Measurements from ENCODE around the gene CHCHD10.

The CHCHD10 gene

GRCh38 chr22:23767673-23768548 is at the start of gene CHCHD10:
Gene CHCHD10 (minus strand): TSS chr22:23767972. CDS start chr22:23767874, 98 bp downstream.
- peak; percentile 54 to 79 for DNase-seq (ENCODE audit: low read depth in 2 of 2)

DNA sequence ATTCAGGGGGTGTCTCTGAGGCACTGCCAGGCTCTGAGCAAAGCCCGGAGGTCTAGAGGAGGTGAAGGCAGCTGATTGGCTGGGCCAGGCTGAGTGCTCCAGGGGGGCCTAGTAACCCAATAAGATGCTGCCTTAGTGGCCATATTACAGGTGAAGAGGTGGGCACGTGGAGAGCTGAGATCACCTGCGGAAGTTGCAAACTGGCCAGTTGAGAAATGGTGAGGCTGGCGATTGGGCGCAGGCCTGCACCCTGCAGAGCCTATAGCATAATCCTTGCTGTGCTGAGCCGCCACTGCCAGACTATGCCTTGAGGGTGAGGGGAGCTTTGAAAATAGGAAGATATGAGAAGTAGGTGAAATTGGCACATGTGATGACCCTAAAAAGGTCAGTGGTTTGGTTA is 49.4 kb upstream of the CHCHD10 start:
- DNase-seq (ENCODE audit: low read depth in 2 of 2) = no peak

GRCh38 chr22:23816156-23816976 is 48.6 kb upstream of the CHCHD10 start:
- no peak for DNase-seq (ENCODE audit: low read depth in 2 of 2)

GRCh38 chr22:23815541-23816155 is 47.9 kb upstream of the CHCHD10 start:
- DNase-seq (ENCODE audit: low read depth in 2 of 2) = no peak

DNA sequence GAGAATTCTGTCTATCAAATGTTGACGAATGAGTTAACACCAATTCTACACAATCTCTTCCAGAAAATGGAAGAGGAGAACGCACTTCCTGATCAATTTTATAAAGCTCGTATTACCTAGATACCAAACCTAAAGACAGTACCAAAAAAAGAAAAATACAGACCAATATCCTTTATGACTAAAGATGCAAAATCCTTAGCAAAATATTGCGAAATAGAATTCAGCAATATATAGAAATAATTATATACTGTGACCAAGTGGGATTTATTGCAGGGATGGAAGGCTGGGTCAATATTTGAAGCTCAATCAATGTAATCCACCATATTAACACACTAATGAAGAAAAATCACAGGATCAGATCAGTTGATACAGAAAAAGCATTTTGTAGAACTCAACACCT is 44.6 kb upstream of the CHCHD10 start:
- no peak for DNase-seq (ENCODE audit: low read depth in 2 of 2)

DNA sequence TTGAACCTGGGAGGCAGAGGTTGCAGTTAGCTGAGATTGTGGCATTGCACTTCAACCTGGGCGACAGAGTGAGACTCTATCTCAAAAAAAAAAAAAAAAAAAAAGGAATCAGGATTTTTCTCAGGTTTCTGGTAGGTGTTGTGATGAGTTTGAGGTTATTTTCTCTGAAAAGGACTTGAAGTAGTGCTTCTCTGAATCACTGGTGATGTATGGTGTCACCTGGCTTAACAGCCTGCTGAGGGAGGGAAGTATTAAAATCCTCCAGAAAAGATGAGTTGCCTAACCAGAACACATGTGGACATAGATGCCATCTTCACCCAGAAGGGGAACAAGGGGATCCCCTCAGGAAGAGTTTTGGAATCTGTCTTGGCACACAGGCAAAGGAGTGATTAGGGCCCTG is 39.1 kb upstream of the CHCHD10 start:
- DNase-seq (ENCODE audit: low read depth in 2 of 2) = no peak

DNA sequence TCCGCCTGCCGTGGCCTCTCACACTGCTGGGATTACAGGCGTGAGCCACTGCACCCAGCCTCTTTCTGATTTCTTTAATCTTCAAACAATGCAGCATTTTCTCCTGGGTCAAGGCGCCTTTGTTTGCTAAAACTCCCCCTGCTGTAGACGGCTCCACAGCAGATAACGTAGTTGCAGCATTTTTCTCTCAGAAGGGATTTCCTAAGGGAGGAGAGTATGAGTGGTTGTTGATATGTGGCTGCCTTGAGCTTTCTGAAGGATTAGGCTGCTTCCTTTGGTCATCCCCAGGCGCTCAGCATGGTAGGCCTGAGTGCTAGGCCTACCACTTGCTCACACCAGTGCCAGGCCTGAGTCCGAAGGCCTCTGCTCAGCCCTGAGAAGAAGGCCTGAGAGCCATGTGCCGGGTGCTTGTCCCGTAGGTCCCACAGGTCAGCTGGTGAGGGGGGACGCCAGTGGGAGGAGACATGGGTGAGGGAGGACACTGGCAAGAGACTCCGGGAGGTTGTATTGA is 37.1 kb upstream of the CHCHD10 start:
- DNase-seq (ENCODE audit: low read depth in 2 of 2) = no peak

DNA sequence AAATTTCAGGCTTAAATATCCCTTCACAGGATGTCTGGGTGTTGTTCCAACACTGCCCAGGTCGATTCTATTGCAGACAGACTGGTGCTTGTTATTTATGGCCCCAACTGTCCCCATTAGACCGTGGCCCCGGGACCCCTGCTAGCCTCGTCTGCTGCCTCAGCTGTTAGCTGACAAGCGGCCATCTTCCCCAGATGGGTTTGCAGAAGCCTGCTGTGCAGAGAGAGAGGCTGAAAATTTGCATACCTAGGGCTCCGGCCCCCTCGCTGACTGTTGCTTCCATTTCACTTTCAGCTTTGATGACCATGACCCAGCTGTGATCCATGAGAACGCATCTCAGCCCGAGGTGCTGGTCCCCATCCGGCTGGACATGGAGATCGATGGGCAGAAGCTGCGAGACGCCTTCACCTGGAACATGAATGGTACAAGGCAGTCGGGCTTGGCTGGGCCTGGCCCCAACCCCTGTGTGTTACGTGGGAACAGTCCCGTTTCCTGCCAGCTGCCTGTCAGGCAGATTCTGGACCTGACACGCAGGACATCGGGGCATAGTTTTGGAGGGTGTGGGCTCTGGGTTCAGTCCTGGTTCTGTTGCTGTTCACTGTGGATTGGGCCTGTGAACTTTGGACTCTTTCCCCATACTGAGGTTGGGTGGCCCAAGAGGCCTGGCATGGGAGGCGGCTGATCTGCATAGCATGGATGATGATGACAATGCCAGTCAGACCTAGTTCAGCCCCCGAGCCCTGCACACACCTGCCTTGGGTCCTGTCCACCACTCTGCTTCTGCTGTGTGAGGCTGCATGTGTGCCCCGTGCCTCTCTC is 35.4 kb upstream of the CHCHD10 start:
- DNase-seq (ENCODE audit: low read depth in 2 of 2) = no peak

DNA sequence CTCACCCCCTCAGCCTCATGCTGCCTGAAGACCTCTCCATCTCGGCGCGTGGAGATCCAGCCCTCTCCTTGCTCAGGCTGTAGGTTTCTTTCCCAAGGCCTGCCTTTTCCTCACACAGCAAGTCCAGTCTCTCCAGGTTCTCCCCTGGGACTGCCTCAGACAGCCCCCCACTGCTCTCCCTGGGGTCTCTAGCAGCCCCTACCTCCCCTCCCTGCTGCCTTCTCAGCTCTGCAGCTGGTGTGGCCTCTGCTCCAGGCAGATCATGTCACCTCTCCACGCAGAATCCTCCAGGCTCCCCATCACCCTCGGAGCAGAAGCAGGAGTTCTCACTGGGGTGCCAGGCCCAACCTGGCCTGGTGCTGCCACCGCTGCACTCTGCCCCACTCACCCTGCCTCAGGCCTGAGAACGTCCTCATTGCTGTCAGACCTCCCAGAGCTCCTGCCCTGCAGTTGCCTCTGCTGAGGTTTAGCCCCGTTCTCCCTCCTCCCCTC is 34.2 kb upstream of the CHCHD10 start:
- DNase-seq (ENCODE audit: low read depth in 2 of 2) = no peak

DNA sequence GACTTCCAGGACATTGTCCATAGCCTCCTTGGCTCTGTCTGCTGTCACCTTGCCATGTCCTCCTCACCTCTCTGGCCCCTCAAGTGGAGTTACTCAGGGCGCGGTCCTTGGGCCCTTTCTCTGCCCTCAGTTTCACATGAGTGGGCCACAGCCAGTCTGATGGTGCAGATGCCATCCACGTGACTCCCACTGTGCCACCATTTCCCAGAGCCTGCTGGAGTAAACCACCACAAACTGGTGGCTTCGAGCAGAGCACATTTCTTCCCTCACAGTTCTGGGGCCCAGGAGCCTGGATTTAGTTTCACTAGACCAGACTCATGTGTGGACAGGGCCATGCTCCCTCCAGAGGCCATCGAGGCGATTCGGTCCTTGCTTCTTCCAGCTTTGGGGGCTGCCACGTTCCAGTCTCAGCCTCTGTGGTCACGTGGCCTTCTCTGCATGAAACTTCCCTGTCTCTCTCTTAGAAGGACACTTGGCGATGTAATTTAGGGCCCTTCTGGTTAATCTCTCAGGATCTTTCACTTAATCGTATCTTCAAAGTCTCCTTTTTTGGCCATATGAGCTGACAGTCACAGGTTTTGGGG is 33.6 kb upstream of the CHCHD10 start:
- DNase-seq (ENCODE audit: low read depth in 2 of 2) = no peak

GRCh38 chr22:23800297-23801237 is 32.8 kb upstream of the CHCHD10 start:
- DNase-seq (ENCODE audit: low read depth in 2 of 2) = no peak

DNA sequence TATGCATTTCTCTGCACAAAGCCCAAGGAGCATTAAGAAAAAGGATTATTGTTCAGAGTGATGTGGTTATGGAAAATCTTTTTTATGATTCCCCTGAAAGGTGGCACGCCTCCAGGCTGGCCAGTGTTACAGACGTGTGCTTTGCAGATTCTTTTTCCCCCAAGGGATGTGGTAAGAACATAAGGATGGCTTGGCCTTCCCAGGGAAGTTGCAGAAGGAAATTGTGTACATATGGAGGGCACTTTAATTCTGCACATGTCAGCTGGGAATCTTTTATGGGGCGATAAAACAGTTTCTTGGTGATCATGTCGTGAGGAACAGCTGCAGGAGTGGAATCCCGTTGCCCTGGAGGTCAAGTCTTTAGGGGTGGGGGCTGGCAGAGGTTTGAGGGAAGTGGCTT is 28.7 kb upstream of the CHCHD10 start:
- DNase-seq (ENCODE audit: low read depth in 2 of 2) = no peak

- no peak for DNase-seq (ENCODE audit: low read depth in 2 of 2)
These were observed 25.6 kb upstream of the CHCHD10 start for GRCh38 chr22:23793326-23793725.

DNA sequence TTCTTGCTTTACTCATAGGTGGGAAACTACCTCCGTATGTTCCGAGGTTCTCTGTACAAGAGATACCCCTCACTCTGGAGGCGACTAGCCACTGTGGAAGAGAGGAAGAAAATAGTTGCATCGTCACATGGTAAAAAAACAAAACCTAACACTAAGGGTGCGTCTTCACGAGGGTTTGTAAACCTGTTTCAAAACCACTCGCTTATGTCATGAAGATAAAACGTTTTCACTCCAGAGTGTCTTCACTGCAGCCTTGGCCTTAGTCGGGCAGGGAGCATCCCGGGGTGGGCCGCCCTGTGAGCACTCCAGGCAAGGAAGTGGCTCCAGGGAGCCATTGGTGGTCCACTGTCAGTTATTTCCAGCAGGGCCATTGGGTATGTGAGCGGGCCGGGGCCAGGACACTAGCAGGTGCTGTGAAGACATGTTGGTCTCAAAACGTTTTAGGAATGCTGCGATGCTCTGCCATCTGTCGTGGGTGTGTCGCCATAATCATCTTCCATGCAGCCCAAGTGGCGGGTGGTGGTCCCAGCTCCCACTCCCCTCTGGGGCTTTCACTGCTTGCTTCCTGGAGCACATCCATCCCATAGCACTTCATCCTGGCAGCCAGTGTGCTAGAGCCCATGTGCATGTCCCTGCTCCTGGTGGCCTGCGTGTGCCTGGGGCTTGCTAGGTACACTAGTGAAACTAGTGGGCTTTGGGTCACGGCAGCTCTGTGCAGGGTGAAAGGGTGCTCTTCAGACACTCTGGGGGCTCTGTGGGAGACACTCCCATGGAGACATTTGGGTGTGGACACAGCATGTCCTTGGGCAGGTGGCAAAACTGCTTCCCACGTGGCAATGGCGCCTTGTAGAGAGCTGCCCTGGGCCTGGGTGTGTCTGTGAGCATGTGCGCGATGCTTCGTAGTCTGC is 24.2 kb upstream of the CHCHD10 start:
- no peak for DNase-seq (ENCODE audit: low read depth in 2 of 2)

- no peak for DNase-seq (ENCODE audit: low read depth in 2 of 2)
These were observed 23.3 kb upstream of the CHCHD10 start for GRCh38 chr22:23790819-23791737.

GRCh38 chr22:23789638-23790037 is 21.9 kb upstream of the CHCHD10 start:
- no peak for DNase-seq (ENCODE audit: low read depth in 2 of 2)

GRCh38 chr22:23789121-23789520 is 21.3 kb upstream of the CHCHD10 start:
- no peak for DNase-seq (ENCODE audit: low read depth in 2 of 2)
